Endodermal cell (in vitro differentiated cells): ENCODE data around the gene ZDHHC17. TPM values are rescaled to one million over a fixed set of nuclear protein-coding genes. Genes with fewer than 3 reads are reported as not detected.

ENCODE experiments used
- DNase-seq: peaks from one replicate; pipeline ENCODE4 v3.0.0-alpha.2; 2017
- H3K27ac ChIP-seq: 2 replicates; pipeline ENCODE4 v1.5.1; 2013; ENCODE audit warnings: mild to moderate bottlenecking, low read depth, low read length, moderate library complexity
- H3K27me3 ChIP-seq: 2 replicates; pipeline ENCODE4 v1.6.1; 2013; ENCODE audit warnings: mild to moderate bottlenecking, low read length, moderate library complexity; ENCODE audit not compliant: insufficient read depth, control insufficient read depth, poor library complexity, severe bottlenecking
- H3K36me3 ChIP-seq: 2 replicates; pipeline ENCODE4 v1.7.0; 2013; ENCODE audit warnings: mild to moderate bottlenecking, low read length, moderate library complexity; ENCODE audit not compliant: control insufficient read depth, insufficient read depth
- H3K4me1 ChIP-seq: one replicate; pipeline ENCODE4 v1.7.0; 2013; ENCODE audit warnings: low read length; ENCODE audit not compliant: control insufficient read depth, insufficient read depth
- H3K4me3 ChIP-seq: 2 replicates; pipeline ENCODE4 v1.5.1; 2013; ENCODE audit warnings: mild to moderate bottlenecking, low read length, moderate library complexity
- H3K9ac ChIP-seq: 2 replicates; pipeline ENCODE4 v1.6.1; 2013; ENCODE audit warnings: mild to moderate bottlenecking, low read length, moderate library complexity; ENCODE audit not compliant: poor library complexity, severe bottlenecking; ENCODE audit errors: extremely low read depth
- H3K9me3 ChIP-seq: 2 replicates; pipeline ENCODE4 v1.6.1; 2013; ENCODE audit warnings: mild to moderate bottlenecking, low read length, moderate library complexity; ENCODE audit not compliant: control insufficient read depth
- H3K27ac Mint-ChIP-seq: 2 replicates; pipeline ENCODE4 v1.8.0; 2020; ENCODE audit warnings: mixed read lengths
- H3K27me3 Mint-ChIP-seq: 2 replicates; pipeline ENCODE4 v1.8.0; 2021; ENCODE audit warnings: mild to moderate bottlenecking, mixed read lengths; ENCODE audit not compliant: insufficient read depth
- H3K36me3 Mint-ChIP-seq: 2 replicates; pipeline ENCODE4 v1.8.0; 2020; ENCODE audit warnings: low read depth, mixed read lengths
- H3K4me1 Mint-ChIP-seq: 2 replicates; pipeline ENCODE4 v1.8.0; 2020; ENCODE audit warnings: mixed read lengths
- H3K4me3 Mint-ChIP-seq: 2 replicates; pipeline ENCODE4 v1.8.0; 2020; ENCODE audit warnings: mild to moderate bottlenecking, moderate library complexity, mixed read lengths
- H3K9me3 Mint-ChIP-seq: 2 replicates; pipeline ENCODE4 v1.8.0; 2020; ENCODE audit warnings: mild to moderate bottlenecking, mixed read lengths
- WGBS, 2 experiments: methylation state at CpG; one replicate each; pipeline versions ENCODE4 v1.1.5 to v1.1.7; 2013; ENCODE audit warnings: missing lambda C conversion rate in 2 of 2, mixed read lengths in 1 of 2; ENCODE audit not compliant: insufficient coverage in 1 of 2, insufficient read length in 1 of 2; 5-methylcytosine and 5-hydroxymethylcytosine counted together
- total RNA-seq, 2 donors: library from RNA; stranded (reverse); fragmentation: NEBNext Ultra II Directional in 1 of 2; extraction: Animal tissue kit (Norgen Biotek cat#: 25700) in 1 of 2; gene quantifications; 2 replicates in 1 of 2; 3 replicates in 1 of 2; pipeline ENCODE4 v1.2.1, GENCODE V29; 2021
- TF ChIP-seq, protein P1 (sequence below): fragments of 200-600 bp; sonication (generic); conservative IDR thresholded peaks from 2 replicates; pipeline ENCODE4 v1.5.0; 2021; ENCODE audit warnings: antibody characterized with exemption, mild to moderate bottlenecking

ZDHHC17 gene
- total RNA-seq, 2 donors from 2014 or later: 37.9 to 40.0 TPM

DNA sequence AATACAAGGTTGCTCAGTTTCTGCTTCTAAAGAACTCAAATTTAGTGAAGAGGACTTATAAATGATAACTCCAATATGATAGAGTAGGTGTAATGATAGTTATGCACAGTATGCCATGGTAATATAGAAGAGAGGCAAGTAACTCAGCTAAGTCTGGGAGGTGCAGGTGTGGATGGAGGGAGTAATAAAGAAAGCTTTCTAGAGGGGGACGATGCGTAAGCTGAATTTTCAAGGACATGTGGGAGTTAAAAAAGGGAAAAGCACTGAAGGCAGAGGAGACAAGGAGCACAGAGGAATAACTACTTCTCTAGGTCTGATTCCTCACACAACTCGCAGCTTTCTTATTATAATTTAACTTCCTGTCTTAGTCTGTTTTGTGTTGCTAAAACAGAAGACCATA, 49.1 kb upstream of the ZDHHC17 start:
- no peaks in the 10 kb centered on the region for H3K36me3 Mint-ChIP-seq
- H3K27ac Mint-ChIP-seq: no peak overlapping the region
- H3K4me3 Mint-ChIP-seq: no peak overlapping the region
- peaks cover 4% of the 10 kb centered on the region for H3K4me1 ChIP-seq
- no peaks in the 10 kb centered on the region for H3K9me3 ChIP-seq
- H3K9me3 Mint-ChIP-seq: no peaks in the 10 kb centered on the region
- H3K4me3 ChIP-seq: no peak overlapping the region
- no peaks in the 10 kb centered on the region for H3K36me3 ChIP-seq
- no peak overlapping the region for H3K9ac ChIP-seq
- peaks cover 98% of the 10 kb centered on the region for H3K27me3 ChIP-seq
- peaks cover 11% of the 10 kb centered on the region for H3K4me1 Mint-ChIP-seq
- H3K27ac ChIP-seq: no peak overlapping the region
- TF ChIP-seq, protein P1, sequence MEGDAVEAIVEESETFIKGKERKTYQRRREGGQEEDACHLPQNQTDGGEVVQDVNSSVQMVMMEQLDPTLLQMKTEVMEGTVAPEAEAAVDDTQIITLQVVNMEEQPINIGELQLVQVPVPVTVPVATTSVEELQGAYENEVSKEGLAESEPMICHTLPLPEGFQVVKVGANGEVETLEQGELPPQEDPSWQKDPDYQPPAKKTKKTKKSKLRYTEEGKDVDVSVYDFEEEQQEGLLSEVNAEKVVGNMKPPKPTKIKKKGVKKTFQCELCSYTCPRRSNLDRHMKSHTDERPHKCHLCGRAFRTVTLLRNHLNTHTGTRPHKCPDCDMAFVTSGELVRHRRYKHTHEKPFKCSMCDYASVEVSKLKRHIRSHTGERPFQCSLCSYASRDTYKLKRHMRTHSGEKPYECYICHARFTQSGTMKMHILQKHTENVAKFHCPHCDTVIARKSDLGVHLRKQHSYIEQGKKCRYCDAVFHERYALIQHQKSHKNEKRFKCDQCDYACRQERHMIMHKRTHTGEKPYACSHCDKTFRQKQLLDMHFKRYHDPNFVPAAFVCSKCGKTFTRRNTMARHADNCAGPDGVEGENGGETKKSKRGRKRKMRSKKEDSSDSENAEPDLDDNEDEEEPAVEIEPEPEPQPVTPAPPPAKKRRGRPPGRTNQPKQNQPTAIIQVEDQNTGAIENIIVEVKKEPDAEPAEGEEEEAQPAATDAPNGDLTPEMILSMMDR: no peak
- 76 to 90% methylated on average over 2 to 3 of the region's 3 CpGs for WGBS, 2 experiments
- DNase-seq: no peak
- peaks cover 93% of the 10 kb centered on the region for H3K27me3 Mint-ChIP-seq

DNA sequence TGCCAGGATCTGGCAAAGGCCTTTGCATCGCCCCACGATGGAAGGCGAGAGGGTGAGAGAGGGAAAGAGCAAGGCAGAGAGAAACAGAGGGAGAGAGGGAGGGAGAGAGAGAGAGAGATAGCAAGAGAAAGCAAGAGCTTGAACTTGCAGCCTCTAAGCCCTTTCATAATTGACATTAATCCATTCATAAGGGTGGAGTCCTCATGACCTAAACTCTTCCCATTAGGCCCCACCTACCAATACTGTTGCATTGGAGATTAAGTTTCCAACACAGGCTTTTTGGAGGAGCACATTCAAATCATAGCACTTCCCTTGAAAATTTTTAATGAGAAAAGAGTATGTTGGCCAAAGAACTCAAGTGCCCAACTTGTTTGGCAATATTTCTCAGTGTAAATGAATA, 48.6 kb upstream of the ZDHHC17 start:
- Mint-ChIP-seq H3K4me1 (peaks cover 11% of the 10 kb centered on the region), H3K9me3 (no peaks in the 10 kb centered on the region), H3K27me3 (peaks cover 93% of the 10 kb centered on the region), H3K4me3 (no peak overlapping the region), H3K27ac (no peak overlapping the region), H3K36me3 (no peaks in the 10 kb centered on the region)
- no peaks in the 10 kb centered on the region for H3K9me3 ChIP-seq
- no peak overlapping the region for H3K9ac ChIP-seq
- H3K36me3 ChIP-seq: no peaks in the 10 kb centered on the region
- no peak for DNase-seq
- WGBS, 2 experiments: 90 to 96% methylated on average over 3 of the region's 3 CpGs
- H3K4me1 ChIP-seq: peaks cover 4% of the 10 kb centered on the region
- TF ChIP-seq, protein P1: no peak
- H3K27ac ChIP-seq: no peak overlapping the region
- H3K4me3 ChIP-seq: no peak overlapping the region
- peaks cover 98% of the 10 kb centered on the region for H3K27me3 ChIP-seq

DNA sequence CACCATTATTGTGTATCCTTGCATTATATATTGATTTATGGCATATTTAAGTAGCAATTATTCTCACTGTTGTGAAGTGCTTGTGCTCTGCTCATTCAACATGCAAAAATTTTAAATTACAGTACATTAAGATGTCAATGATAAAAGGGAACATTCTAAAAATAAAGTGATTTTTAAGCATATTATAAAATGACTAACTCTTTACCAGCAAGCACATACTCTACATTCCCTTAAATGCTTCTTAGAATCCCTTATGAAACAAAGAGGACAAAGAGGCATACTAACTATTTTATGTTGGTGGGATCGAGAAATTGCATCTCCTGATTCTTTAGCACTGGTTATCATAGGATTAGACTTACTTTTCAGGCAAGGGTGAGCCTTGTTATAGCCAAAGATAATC, 46.6 kb upstream of the ZDHHC17 start:
- H3K4me3 ChIP-seq: no peak overlapping the region
- no peak for DNase-seq
- Mint-ChIP-seq H3K27ac (no peak overlapping the region), H3K27me3 (peaks cover 86% of the 10 kb centered on the region), H3K9me3 (no peaks in the 10 kb centered on the region), H3K4me3 (no peak overlapping the region), H3K36me3 (no peaks in the 10 kb centered on the region), H3K4me1 (peaks cover 11% of the 10 kb centered on the region)
- H3K36me3 ChIP-seq: no peaks in the 10 kb centered on the region
- WGBS, 2 experiments: 67 to 100% methylated on average over 1 of the region's 1 CpG
- peaks cover 4% of the 10 kb centered on the region for H3K4me1 ChIP-seq
- H3K9me3 ChIP-seq: no peaks in the 10 kb centered on the region
- H3K27ac ChIP-seq: no peak overlapping the region
- TF ChIP-seq, protein P1: no peak
- peaks cover 97% of the 10 kb centered on the region for H3K27me3 ChIP-seq
- H3K9ac ChIP-seq: no peak overlapping the region
